ENCODE measurements around the gene LCE3E. TPM values are rescaled to one million over a fixed set of nuclear protein-coding genes. Genes with fewer than 3 reads are reported as not detected.
"Not testable (repeated sequence)": the region's sequence is repeated elsewhere in the genome, so short reads cannot be mapped to it uniquely, and the experiment has no call there.

The LCE3E gene
- total RNA-seq, 2 experiments from 2014 or later = not detected

- no peak within 1 kb of the TSS for H3K27ac ChIP-seq (ENCODE audit: low read depth in 1 of 2, low read length in 2 of 2)
- no peak for DNase-seq
- TF ChIP-seq CTCF (IDR thresholded peaks at IDR 0.05) = no peak
- ChIA-PET CTCF (no interaction called here), POLR2A (interaction anchor here (0.6 kb wide), 1 partner anchor 64 kb away, joined by 3 read pairs; no protein-coding TSS in a partner anchor)
- Mint-ChIP-seq H3K27me3 (peaks cover 39% of the 10 kb centered on the region), H3K4me3 (no peak within 1 kb of the TSS), H3K9me3 (no peaks in the 10 kb centered on the region), H3K27ac (no peak within 1 kb of the TSS), H3K4me1 (ENCODE audit: low read depth) (no peaks in the 10 kb centered on the region), H3K36me3 (ENCODE audit: low read depth) (no peaks in the 10 kb centered on the region)
- ATAC-seq (ENCODE audit: poor library complexity) = no peak
- no peaks in the 10 kb centered on the region for H3K36me3 ChIP-seq (ENCODE audit: insufficient read depth, low read length)
- peaks cover 0 to 4% of the 10 kb centered on the region in 2 experiments for H3K9me3 ChIP-seq (ENCODE audit: control insufficient read depth in 1 of 2, insufficient read depth in 1 of 2, low read length in 2 of 2)
- H3K27me3 ChIP-seq (ENCODE audit: control insufficient read depth in 1 of 2, insufficient read depth in 2 of 2, low read length in 2 of 2) = peaks cover 0 to 2% of the 10 kb centered on the region in 2 experiments
- H3K4me1 ChIP-seq (ENCODE audit: insufficient read depth, low read length) = no peaks in the 10 kb centered on the region
- intact Hi-C loops (cut with DNase I, micrococcal nuclease) = no loop called here
- H3K4me3 ChIP-seq (ENCODE audit: low read length) = no peak within 1 kb of the TSS
Measured at GRCh38 chr1:152580433-152580832, 13.9 kb upstream of the LCE3E start, which contains the start of gene LCE3D. Gene LCE3D, minus strand, starts transcription at chr1:152580516. Its CDS starts 580 bp downstream, at chr1:152579936.

- H3K4me1 Mint-ChIP-seq (ENCODE audit: low read depth); H3K4me3 ChIP-seq (ENCODE audit: low read length); CTCF ChIA-PET; H3K4me3 Mint-ChIP-seq; H3K27ac ChIP-seq (ENCODE audit: low read depth in 1 of 2, low read length in 2 of 2); H3K9me3 ChIP-seq (ENCODE audit: control insufficient read depth in 1 of 2, insufficient read depth in 1 of 2, low read length in 2 of 2); H3K4me1 ChIP-seq (ENCODE audit: insufficient read depth, low read length); H3K9me3 Mint-ChIP-seq; DNase-seq; H3K27ac Mint-ChIP-seq; ATAC-seq (ENCODE audit: poor library complexity); H3K27me3 ChIP-seq (ENCODE audit: control insufficient read depth in 1 of 2, insufficient read depth in 2 of 2, low read length in 2 of 2); H3K36me3 Mint-ChIP-seq (ENCODE audit: low read depth); H3K36me3 ChIP-seq (ENCODE audit: insufficient read depth, low read length); intact Hi-C loops (cut with DNase I, micrococcal nuclease): not testable (repeated sequence)
- POLR2A ChIA-PET = interaction anchor here (0.6 kb wide), 1 partner anchor 65 kb away, joined by 3 read pairs; no protein-coding TSS in a partner anchor
- H3K27me3 Mint-ChIP-seq = peaks cover 39% of the 10 kb centered on the region
Measured at GRCh38 chr1:152579526-152579925, 12.9 kb upstream of the LCE3E start.

GRCh38 chr1:152577168-152577567 is 10.6 kb upstream of the LCE3E start:
- Histone ChIP-seq H3K36me3 (ENCODE audit: insufficient read depth, low read length) (no peaks in the 10 kb centered on the region), H3K9me3 (ENCODE audit: control insufficient read depth in 1 of 2, insufficient read depth in 1 of 2, low read length in 2 of 2) (peaks cover 0 to 4% of the 10 kb centered on the region in 2 experiments), H3K27me3 (ENCODE audit: control insufficient read depth in 1 of 2, insufficient read depth in 2 of 2, low read length in 2 of 2) (peaks cover 0 to 1% of the 10 kb centered on the region in 2 experiments), H3K4me3 (ENCODE audit: low read length) (no peak overlapping the region), H3K27ac (ENCODE audit: low read depth in 1 of 2, low read length in 2 of 2) (no peak overlapping the region), H3K4me1 (ENCODE audit: insufficient read depth, low read length) (no peaks in the 10 kb centered on the region)
- Mint-ChIP-seq H3K4me1 (ENCODE audit: low read depth) (no peaks in the 10 kb centered on the region), H3K36me3 (ENCODE audit: low read depth) (no peaks in the 10 kb centered on the region), H3K4me3 (no peak overlapping the region), H3K9me3 (no peaks in the 10 kb centered on the region), H3K27me3 (peaks cover 56% of the 10 kb centered on the region), H3K27ac (no peak overlapping the region)
- ATAC-seq (ENCODE audit: poor library complexity) (no peak), DNase-seq (no peak)
- ChIA-PET POLR2A (no interaction called here), CTCF (no interaction called here)
- TF ChIP-seq CTCF (IDR thresholded peaks at IDR 0.05) = no peak
- intact Hi-C loops (cut with DNase I, micrococcal nuclease) = no loop called here

DNA sequence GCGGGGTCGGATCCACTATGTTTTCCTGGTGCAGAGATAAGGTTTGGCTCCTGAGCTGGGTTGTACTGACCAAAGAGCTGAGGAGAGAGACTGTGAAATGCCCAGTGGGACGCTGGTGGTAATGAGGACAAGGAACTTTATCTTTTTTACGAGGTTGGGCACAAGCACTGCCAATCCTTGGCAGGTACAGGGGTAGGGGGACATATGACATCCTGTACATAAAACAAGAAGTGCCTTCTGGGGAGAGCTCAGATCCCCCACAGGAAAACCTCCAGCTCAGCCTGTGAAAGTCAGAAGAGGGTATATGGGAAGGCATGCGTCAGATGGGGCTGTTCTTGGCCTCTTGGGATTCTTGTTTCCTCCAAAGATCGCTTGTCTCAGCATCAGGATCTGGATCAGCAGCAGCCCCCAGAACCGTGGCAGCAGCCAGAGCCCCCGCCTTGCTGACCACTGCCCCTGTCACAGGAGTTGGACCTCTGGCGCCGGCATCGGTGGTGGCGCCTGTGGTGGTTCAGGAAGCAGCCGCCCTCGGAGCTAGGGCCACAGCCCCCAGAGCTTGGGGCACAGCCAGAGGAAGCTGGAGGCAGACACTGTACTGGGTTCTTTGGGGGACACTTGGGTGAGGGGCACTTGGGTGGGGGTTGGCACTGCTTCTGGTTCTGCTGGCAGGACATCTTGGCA is 905 bp downstream of the LCE3E start:
- Histone ChIP-seq H3K9me3 (ENCODE audit: control insufficient read depth in 1 of 2, insufficient read depth in 1 of 2, low read length in 2 of 2) (peaks cover 0 to 15% of the 10 kb centered on the region in 2 experiments), H3K4me3 (ENCODE audit: low read length) (no peak overlapping the region), H3K27me3 (ENCODE audit: control insufficient read depth in 1 of 2, insufficient read depth in 2 of 2, low read length in 2 of 2) (no peaks in the 10 kb centered on the region), H3K27ac (ENCODE audit: low read depth in 1 of 2, low read length in 2 of 2) (no peak overlapping the region), H3K36me3 (ENCODE audit: insufficient read depth, low read length) (no peaks in the 10 kb centered on the region), H3K4me1 (ENCODE audit: insufficient read depth, low read length) (no peaks in the 10 kb centered on the region)
- Mint-ChIP-seq H3K36me3 (ENCODE audit: low read depth) (no peaks in the 10 kb centered on the region), H3K4me1 (ENCODE audit: low read depth) (no peaks in the 10 kb centered on the region), H3K27me3 (peaks cover 11% of the 10 kb centered on the region), H3K27ac (no peak overlapping the region), H3K4me3 (no peak overlapping the region), H3K9me3 (no peaks in the 10 kb centered on the region)
- ChIA-PET CTCF (no interaction called here), POLR2A (no interaction called here)
- intact Hi-C loops (cut with DNase I, micrococcal nuclease) = no loop called here
- DNase-seq (no peak), ATAC-seq (ENCODE audit: poor library complexity) (no peak)
- TF ChIP-seq CTCF (IDR thresholded peaks at IDR 0.05) = no peak
